Upper lobe of left lung (tissue), 6 donors: ENCODE data around the gene GNAS. TPM values are rescaled to one million over a fixed set of nuclear protein-coding genes. Genes with fewer than 3 reads are reported as not detected.
A peak's percentile ranks its signal among the peaks of the same experiment; 100 is the strongest.

ENCODE experiments used
- ATAC-seq, 2 donors: fragments of 200-7000 bp; cut with Tn5 transposase; one replicate each; pipeline ENCODE4 v1.9.1; 2022; ENCODE audit warnings: mild to moderate bottlenecking in 2 of 2, moderate library complexity in 2 of 2; ENCODE audit not compliant: low FRiP score in 2 of 2
- DNase-seq, 2 donors: peaks; one replicate each; pipeline ENCODE4 v3.0.0-alpha.2; 2019 to 2020
- H3K27ac ChIP-seq, 4 donors: fragments of 200-600 bp; sonication (generic); one replicate each; pipeline ENCODE4 v1.5.1; 2016 to 2019
- H3K27me3 ChIP-seq, 4 donors: fragments of 200-600 bp; sonication (generic); one replicate each; pipeline ENCODE4 v1.5.1; 2017 to 2019
- H3K36me3 ChIP-seq, 4 donors: fragments of 200-600 bp; sonication (generic); one replicate each; pipeline ENCODE4 v1.5.1; 2016 to 2019
- H3K4me1 ChIP-seq, 4 donors: fragments of 200-600 bp; sonication (generic); one replicate each; pipeline ENCODE4 v1.5.1; 2018 to 2019
- H3K4me3 ChIP-seq, 4 donors: fragments of 200-600 bp; sonication (generic); one replicate each; pipeline ENCODE4 v1.5.1; 2017 to 2019; ENCODE audit warnings: mild to moderate bottlenecking in 2 of 4, moderate library complexity in 1 of 4
- H3K9me3 ChIP-seq, 4 donors: fragments of 200-600 bp; sonication (generic); one replicate each; pipeline ENCODE4 v1.5.1; 2018 to 2019
- CTCF ChIP-seq, 6 experiments: fragments of 450-650 bp in 4 of 6; fragments of 200-600 bp in 2 of 6; sonication (generic) in 2 of 6; IDR thresholded peaks; one replicate each; pipeline ENCODE4 v1.5.1; 2016 to 2019; ENCODE audit warnings: antibody characterized with exemption in 6 of 6
- EP300 ChIP-seq, 4 donors: sonication (generic); formaldehyde crosslinking; IDR thresholded peaks; one replicate each; pipeline ENCODE4 v1.5.1; 2017; ENCODE audit warnings: antibody characterized with exemption in 4 of 4, control low read depth in 2 of 4
- POLR2A ChIP-seq, 4 donors: fragments of 450-650 bp; IDR thresholded peaks; one replicate each; pipeline ENCODE4 v1.5.1; 2016 to 2017; ENCODE audit warnings: antibody characterized with exemption in 4 of 4, mild to moderate bottlenecking in 2 of 4
- POLR2AphosphoS5 ChIP-seq, 2 donors: sonication (generic); formaldehyde crosslinking; IDR thresholded peaks; one replicate each; pipeline ENCODE4 v1.5.1; 2017; ENCODE audit warnings: antibody characterized with exemption in 2 of 2
- WGBS, 2 donors: methylation state at CpG; one replicate each; pipeline ENCODE4 v1.1.5; 2017 to 2018; 5-methylcytosine and 5-hydroxymethylcytosine counted together
- total RNA-seq, 6 donors: library from RNA; depleted of rRNA in 4 of 6; stranded (reverse); fragments of >200 nt in 4 of 6; gene quantifications; one replicate each; pipeline versions ENCODE4 v1.1.0 to v1.2.1, GENCODE V29; 2016 to 2021
- donor health status: DM: no; HTN: no; CAD: no; lungs with moderate emphysema.
- donor health status: DM: no; HTN: yes; CAD: no; lungs with severe emphysema.

GNAS gene
- total RNA-seq, 6 donors from 2014 or later = 520 to 910 (median 811) TPM

- H3K36me3 ChIP-seq = no peaks in the 10 kb centered on the region
- H3K27ac ChIP-seq = no peak overlapping the region
- DNase-seq (no peak), ATAC-seq (no peak)
- H3K27me3 ChIP-seq = no peaks in the 10 kb centered on the region
- no peak overlapping the region for H3K4me3 ChIP-seq
- TF ChIP-seq CTCF (IDR thresholded peaks at IDR 0.05) (no peak), EP300 (IDR thresholded peaks at IDR 0.05) (no peak)
- 86 to 91% methylated on average over 6 to 10 of the region's 10 CpGs for WGBS, 2 donors
- no peaks in the 10 kb centered on the region for H3K4me1 ChIP-seq
- no peaks in the 10 kb centered on the region for H3K9me3 ChIP-seq
Measured at GRCh38 chr20:58816051-58816450, 36.5 kb upstream of the GNAS start.

- Histone ChIP-seq H3K27ac (no peak overlapping the region), H3K4me3 (no peak overlapping the region), H3K9me3 (no peaks in the 10 kb centered on the region), H3K4me1 (no peaks in the 10 kb centered on the region), H3K27me3 (no peaks in the 10 kb centered on the region), H3K36me3 (no peaks in the 10 kb centered on the region)
- DNase-seq (peak in 1 of 2 donors; percentile 79), ATAC-seq (no peak)
- TF ChIP-seq EP300 (IDR thresholded peaks at IDR 0.05) = no peak
- no peak for TF ChIP-seq POLR2A (IDR thresholded peaks at IDR 0.05)
- TF ChIP-seq CTCF (IDR thresholded peaks at IDR 0.05) = no peak
- TF ChIP-seq POLR2AphosphoS5 (IDR thresholded peaks at IDR 0.05) = no peak
- WGBS, 2 donors = 92% methylated on average over 19 to 30 of the region's 30 CpGs
Measured at GRCh38 chr20:58816957-58817651, 35.4 kb upstream of the GNAS start.

- Histone ChIP-seq H3K9me3 (no peaks in the 10 kb centered on the region), H3K27ac (no peak overlapping the region), H3K36me3 (no peaks in the 10 kb centered on the region), H3K27me3 (no peaks in the 10 kb centered on the region), H3K4me1 (no peaks in the 10 kb centered on the region), H3K4me3 (no peak overlapping the region)
- 93 to 95% methylated on average over 7 to 10 of the region's 10 CpGs for WGBS, 2 donors
- DNase-seq = no peak
- ATAC-seq = no peak
- TF ChIP-seq EP300 (IDR thresholded peaks at IDR 0.05) (no peak), POLR2A (IDR thresholded peaks at IDR 0.05) (no peak), POLR2AphosphoS5 (IDR thresholded peaks at IDR 0.05) (no peak), CTCF (IDR thresholded peaks at IDR 0.05) (no peak)
Measured at GRCh38 chr20:58817748-58818147, 34.8 kb upstream of the GNAS start.

GRCh38 chr20:58818586-58819285 lies 33.8 kb upstream of the GNAS start:
- Histone ChIP-seq H3K9me3 (no peaks in the 10 kb centered on the region), H3K27ac (no peak overlapping the region), H3K27me3 (no peaks in the 10 kb centered on the region), H3K36me3 (no peaks in the 10 kb centered on the region), H3K4me1 (no peaks in the 10 kb centered on the region), H3K4me3 (no peak overlapping the region)
- ATAC-seq (no peak), DNase-seq (no peak)
- WGBS, 2 donors = 71 to 72% methylated on average over 8 of the region's 8 CpGs
- TF ChIP-seq EP300 (IDR thresholded peaks at IDR 0.05) (no peak), CTCF (IDR thresholded peaks at IDR 0.05) (no peak), POLR2AphosphoS5 (IDR thresholded peaks at IDR 0.05) (no peak), POLR2A (IDR thresholded peaks at IDR 0.05) (no peak)
